Stomach (tissue), 4 donors: Measurements from ENCODE around the gene PPP2R5C.

Experiments
- CTCF ChIP-seq, 7 experiments: fragments of 450-650 bp in 4 of 7; fragments of 200-600 bp in 3 of 7; sonication (generic) in 3 of 7; IDR thresholded peaks; one replicate each; pipeline ENCODE4 v1.5.1; 2016 to 2019; ENCODE audit warnings: antibody characterized with exemption in 7 of 7, control low read depth in 2 of 7, mild to moderate bottlenecking in 1 of 7
- EP300 ChIP-seq: sonication (generic); formaldehyde crosslinking; IDR thresholded peaks from one replicate; pipeline ENCODE4 v1.6.1; 2017; ENCODE audit warnings: antibody characterized with exemption
- POLR2A ChIP-seq, 4 donors: fragments of 450-650 bp; IDR thresholded peaks; one replicate each; pipeline ENCODE4 v1.6.1; 2016; ENCODE audit warnings: antibody characterized with exemption in 4 of 4, control low read depth in 2 of 4, mild to moderate bottlenecking in 1 of 4, moderate library complexity in 1 of 4
- POLR2AphosphoS5 ChIP-seq, 3 donors: sonication (generic); formaldehyde crosslinking; IDR thresholded peaks; one replicate each; pipeline ENCODE4 v1.6.1; 2016; ENCODE audit warnings: antibody characterized with exemption in 3 of 3

GRCh38 chr14:101914083-101914482 lies 152.6 kb downstream of the PPP2R5C start:
- TF ChIP-seq POLR2A (IDR thresholded peaks at IDR 0.05) (no peak), POLR2AphosphoS5 (IDR thresholded peaks at IDR 0.05) (no peak), CTCF (IDR thresholded peaks at IDR 0.05) (no peak), EP300 (no peak)
